Osteoblast (primary cell): ENCODE measurements around the gene KDELR3. TPM values are rescaled to one million over a fixed set of nuclear protein-coding genes. Genes with fewer than 3 reads are reported as not detected.

Source experiments
- DNase-seq: peaks from one replicate; pipeline ENCODE4 v3.0.0; 2011; ENCODE audit warnings: low spot score, mixed read lengths; ENCODE audit not compliant: insufficient read length; ENCODE audit errors: missing footprints
- H2AFZ ChIP-seq: 2 replicates; pipeline ENCODE4 v1.6.0; 2011; ENCODE audit warnings: mild to moderate bottlenecking, low read length
- H3K27ac ChIP-seq: 2 replicates; pipeline ENCODE4 v1.5.1; 2011; ENCODE audit warnings: mild to moderate bottlenecking, low read depth, low read length, moderate library complexity
- H3K27me3 ChIP-seq: 2 replicates; pipeline ENCODE4 v1.6.0; 2012; ENCODE audit warnings: mild to moderate bottlenecking, control low read depth, inconsistent platforms, low read length, moderate library complexity; ENCODE audit not compliant: insufficient read depth
- H3K36me3 ChIP-seq: 2 replicates; pipeline ENCODE4 v1.5.1; 2011; ENCODE audit warnings: mild to moderate bottlenecking, low read length, control low read depth, moderate library complexity; ENCODE audit not compliant: insufficient read depth
- H3K4me1 ChIP-seq: 2 replicates; pipeline ENCODE4 v1.5.1; 2011; ENCODE audit warnings: mild to moderate bottlenecking, low read length, control low read depth, moderate library complexity; ENCODE audit not compliant: insufficient read depth
- H3K4me2 ChIP-seq: 2 replicates; pipeline ENCODE4 v1.6.0; 2011; ENCODE audit warnings: mild to moderate bottlenecking, low read length; ENCODE audit not compliant: insufficient read depth
- H3K4me3 ChIP-seq: fragments of 200-600 bp; sonication (generic); 3 replicates; pipeline ENCODE4 v1.5.1; 2012; ENCODE audit warnings: mild to moderate bottlenecking, low read length, inconsistent platforms; ENCODE audit not compliant: insufficient read depth
- H3K79me2 ChIP-seq: 2 replicates; pipeline ENCODE4 v1.6.0; 2012; ENCODE audit warnings: mild to moderate bottlenecking, low read length, control low read depth, inconsistent platforms; ENCODE audit not compliant: insufficient read depth
- H3K9me3 ChIP-seq: 2 replicates; pipeline ENCODE4 v1.5.1; 2011; ENCODE audit warnings: low read depth, low read length, control low read depth
- H4K20me1 ChIP-seq: 2 replicates; pipeline ENCODE4 v1.6.0; 2012; ENCODE audit warnings: mild to moderate bottlenecking, low read length, control low read depth; ENCODE audit not compliant: insufficient read depth
- CTCF ChIP-seq: IDR thresholded peaks from 2 replicates; pipeline ENCODE4 v1.5.1; 2011; ENCODE audit warnings: mild to moderate bottlenecking, low read depth, low read length, moderate library complexity; ENCODE audit errors: extremely low read depth
- total RNA-seq: library from RNA; depleted of rRNA; stranded (reverse); fragments of >200 nt; gene quantifications from 2 replicates; pipeline ENCODE4 v1.2.3, GENCODE V29; 2012

The KDELR3 gene
- total RNA-seq, 1 donor: 142 TPM

DNA sequence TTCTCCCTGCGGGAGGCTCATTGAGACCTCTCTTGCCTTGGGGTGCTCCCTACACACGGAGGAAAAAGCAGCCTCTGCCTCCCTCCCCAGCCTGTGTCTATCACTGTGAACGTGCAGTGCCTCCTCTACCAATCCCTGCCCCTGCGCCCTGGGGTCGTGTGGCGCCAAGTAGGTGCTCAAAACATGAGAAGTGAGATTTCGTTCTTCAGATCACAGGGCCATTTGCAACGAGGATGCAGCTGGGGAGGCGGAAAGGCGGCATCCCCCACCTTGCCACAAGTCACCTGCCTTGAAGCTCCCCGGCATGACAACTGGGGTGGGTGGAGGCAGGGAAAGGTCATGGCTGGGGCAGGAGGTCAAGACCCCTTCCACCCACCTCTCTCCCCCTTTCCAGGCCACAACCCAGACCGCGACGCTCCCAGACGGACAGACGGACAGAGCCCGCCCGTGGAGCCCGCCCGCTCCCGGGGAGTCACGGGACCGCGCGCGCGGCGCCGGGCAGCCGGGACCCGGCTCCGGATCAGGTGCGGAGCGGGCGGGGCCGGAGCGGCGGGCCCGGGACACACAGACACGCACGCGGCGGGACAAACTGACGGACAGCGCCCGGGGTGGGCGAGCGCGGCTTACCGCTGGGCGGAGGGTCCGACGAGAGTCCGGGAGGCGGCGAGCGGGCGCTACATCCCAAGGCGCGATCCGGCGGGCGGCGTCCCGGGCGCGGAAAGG, 13.4 kb upstream of the KDELR3 start:
- H3K79me2 ChIP-seq: no peaks in the 10 kb centered on the region
- H2AFZ ChIP-seq: no peak overlapping the region
- H3K4me1 ChIP-seq: no peaks in the 10 kb centered on the region
- H3K4me2 ChIP-seq: no peak overlapping the region
- no peak overlapping the region for H3K27ac ChIP-seq
- H3K4me3 ChIP-seq: no peak overlapping the region
- H3K27me3 ChIP-seq: peaks cover 84% of the 10 kb centered on the region
- DNase-seq: peak; percentile 85
- no peak for TF ChIP-seq CTCF
- no peaks in the 10 kb centered on the region for H3K36me3 ChIP-seq
- peaks cover 2% of the 10 kb centered on the region for H4K20me1 ChIP-seq
- H3K9me3 ChIP-seq: no peaks in the 10 kb centered on the region

DNA sequence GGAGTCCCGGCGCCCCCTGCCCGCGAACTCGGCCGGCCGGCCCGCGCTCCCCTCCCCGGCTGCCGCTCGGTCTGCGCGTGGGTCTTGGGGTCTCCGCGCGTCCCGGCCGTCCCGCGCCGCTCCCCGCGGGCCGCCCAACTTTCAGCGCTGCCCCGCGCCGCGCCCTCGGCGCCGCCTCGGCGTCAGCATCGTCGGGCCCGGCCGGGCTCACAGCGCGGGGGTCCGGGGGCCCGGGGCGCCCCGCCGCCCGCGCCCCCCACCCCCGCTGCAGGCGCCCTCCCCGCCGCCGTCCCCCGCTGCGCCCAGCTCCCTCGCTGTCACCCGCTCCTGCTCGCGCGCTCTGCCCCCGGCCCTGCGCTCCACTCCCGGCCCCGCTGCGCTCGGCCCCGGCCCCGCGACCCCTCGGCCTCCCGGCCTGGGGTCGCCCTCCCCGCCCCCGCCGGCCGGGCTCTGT, 12.8 kb upstream of the KDELR3 start, which contains the start of gene KCNJ4:
TSS of gene KCNJ4 (minus strand) at position 124 of the 454 bp plus-strand sequence. CDS start 27,067 bp downstream, outside the sequence.
- TF ChIP-seq CTCF: no peak

GRCh38 chr22:38455530-38456271, 12.2 kb upstream of the KDELR3 start:
- no peaks in the 10 kb centered on the region for H3K4me1 ChIP-seq

More for the DNA sequence above, 12.8 kb upstream of the KDELR3 start, which contains the start of gene KCNJ4:
- Histone ChIP-seq H3K36me3 (no peaks in the 10 kb centered on the region), H2AFZ (no peak within 1 kb of the TSS), H3K4me1 (no peaks in the 10 kb centered on the region), H4K20me1 (peaks cover 2% of the 10 kb centered on the region), H3K4me3 (no peak within 1 kb of the TSS), H3K9me3 (no peaks in the 10 kb centered on the region), H3K27me3 (peaks cover 84% of the 10 kb centered on the region), H3K27ac (no peak within 1 kb of the TSS), H3K79me2 (no peaks in the 10 kb centered on the region), H3K4me2 (no peak within 1 kb of the TSS)
- DNase-seq: peak; percentile 69

More at GRCh38 chr22:38455530-38456271, 12.2 kb upstream of the KDELR3 start:
- H3K4me2 ChIP-seq: no peak overlapping the region
- H3K36me3 ChIP-seq: no peaks in the 10 kb centered on the region
- DNase-seq: peak; percentile 96
- H3K9me3 ChIP-seq: no peaks in the 10 kb centered on the region
- H3K79me2 ChIP-seq: no peaks in the 10 kb centered on the region
- H4K20me1 ChIP-seq: peaks cover 2% of the 10 kb centered on the region
- H2AFZ ChIP-seq: no peak overlapping the region
- H3K27ac ChIP-seq: no peak overlapping the region
- H3K27me3 ChIP-seq: peaks cover 84% of the 10 kb centered on the region
- TF ChIP-seq CTCF: no peak
- H3K4me3 ChIP-seq: no peak overlapping the region
